AG09319 (cell line): ENCODE data around the gene CDK5R2.

Experiments
- DNase-seq: peaks from one replicate; pipeline ENCODE4 v3.0.0-alpha.2; 2010; ENCODE audit warnings: low read depth; ENCODE audit errors: extremely low read depth
- CTCF ChIP-seq: IDR thresholded peaks from 2 replicates; pipeline ENCODE4 v1.5.1; 2011; ENCODE audit warnings: low read depth, mild to moderate bottlenecking, inconsistent platforms, low read length, moderate library complexity

CDK5R2 gene

GRCh38 chr2:218958276-218958675 lies 1.2 kb upstream of the CDK5R2 start:
- DNase-seq = no peak
- no peak for TF ChIP-seq CTCF

GRCh38 chr2:218959761-218960308 lies 369 bp downstream of the CDK5R2 start:
- DNase-seq = no peak
- TF ChIP-seq CTCF = no peak

- DNase-seq = no peak
Observed at GRCh38 chr2:218960309-218961165, 1.1 kb downstream of the CDK5R2 start.

GRCh38 chr2:218961229-218961628 lies 1.8 kb downstream of the CDK5R2 start:
- DNase-seq = no peak
- no peak for TF ChIP-seq CTCF

More at GRCh38 chr2:218960309-218961165, 1.1 kb downstream of the CDK5R2 start:
- no peak for TF ChIP-seq CTCF

- no peak for DNase-seq
- no peak for TF ChIP-seq CTCF
Observed at GRCh38 chr2:218961651-218962570, 2.4 kb downstream of the CDK5R2 start.

- DNase-seq = no peak
- no peak for TF ChIP-seq CTCF
Observed at GRCh38 chr2:218962859-218963492, 3.5 kb downstream of the CDK5R2 start.
